AG08396 (cell line): ENCODE results near the gene SCGB2B2.
"Not testable (repeated sequence)": the region's sequence is repeated elsewhere in the genome, so short reads cannot be mapped to it uniquely, and the experiment has no call there.

Experiments used
- DNase-seq: peaks from one replicate; pipeline ENCODE4 v3.0.0; 2012; ENCODE audit warnings: low spot score, mixed read lengths

The SCGB2B2 gene

GRCh38 chr19:34676697-34677385 lies at the start of gene SCGB2B2:
SCGB2B2 (minus strand) TSS chr19:34677159; CDS start chr19:34594563, 82,596 bp downstream.
- no peak for DNase-seq

GRCh38 chr19:34725400-34725799 lies 48.4 kb upstream of the SCGB2B2 start:
- DNase-seq = no peak

GRCh38 chr19:34722353-34722752 lies 45.4 kb upstream of the SCGB2B2 start:
- no peak for DNase-seq

- DNase-seq = no peak
These were observed 38.4 kb upstream of the SCGB2B2 start for GRCh38 chr19:34715357-34715756.

GRCh38 chr19:34713262-34713637 lies 36.3 kb upstream of the SCGB2B2 start:
- DNase-seq = no peak

GRCh38 chr19:34712395-34713261 lies 35.7 kb upstream of the SCGB2B2 start:
- peak; percentile 68 for DNase-seq

- no peak for DNase-seq
These were observed 34.9 kb upstream of the SCGB2B2 start for GRCh38 chr19:34711890-34712289.

- DNase-seq = no peak
These were observed 30.7 kb upstream of the SCGB2B2 start for GRCh38 chr19:34707661-34708060.

GRCh38 chr19:34692549-34692948 lies 15.6 kb upstream of the SCGB2B2 start:
- no peak for DNase-seq

- DNase-seq = no peak
These were observed 13.4 kb upstream of the SCGB2B2 start for GRCh38 chr19:34690372-34690771.

GRCh38 chr19:34688592-34688991 lies 11.6 kb upstream of the SCGB2B2 start:
- DNase-seq = no peak

- DNase-seq = no peak
These were observed 10.4 kb upstream of the SCGB2B2 start for GRCh38 chr19:34687348-34687747.

GRCh38 chr19:34686455-34686854 lies 9.5 kb upstream of the SCGB2B2 start:
- DNase-seq = no peak

- DNase-seq = not testable (repeated sequence)
These were observed 8.3 kb upstream of the SCGB2B2 start for GRCh38 chr19:34685266-34685665.

- DNase-seq = no peak
These were observed 4.5 kb upstream of the SCGB2B2 start for GRCh38 chr19:34681478-34681877.

- DNase-seq = no peak
These were observed 1.5 kb upstream of the SCGB2B2 start for GRCh38 chr19:34678421-34678820.

GRCh38 chr19:34678085-34678412 lies 1.1 kb upstream of the SCGB2B2 start:
- no peak for DNase-seq

- DNase-seq = peak; percentile 97
These were observed 576 bp upstream of the SCGB2B2 start, which contains the start of gene ZNF302 for GRCh38 chr19:34677386-34678084. ZNF302 (plus strand) TSS chr19:34677678; CDS start chr19:34678805, 1,127 bp downstream.

- no peak for DNase-seq
These were observed 1.0 kb downstream of the SCGB2B2 start for GRCh38 chr19:34675919-34676318.

- no peak for DNase-seq
These were observed 1.7 kb downstream of the SCGB2B2 start for GRCh38 chr19:34675250-34675649.

- no peak for DNase-seq
These were observed 3.4 kb downstream of the SCGB2B2 start for GRCh38 chr19:34673590-34673989.

- no peak for DNase-seq
These were observed 5.0 kb downstream of the SCGB2B2 start for GRCh38 chr19:34671972-34672371.

GRCh38 chr19:34669305-34669704 lies 7.7 kb downstream of the SCGB2B2 start:
- no peak for DNase-seq
